ENCODE measurements around the gene AQP9. TPM values are rescaled to one million over a fixed set of nuclear protein-coding genes. Genes with fewer than 3 reads are reported as not detected.

The AQP9 gene
- total and polyA plus RNA-seq, 4 experiments from 2014 or later, result 0.32 to 0.50 TPM; not detected in 2

DNA sequence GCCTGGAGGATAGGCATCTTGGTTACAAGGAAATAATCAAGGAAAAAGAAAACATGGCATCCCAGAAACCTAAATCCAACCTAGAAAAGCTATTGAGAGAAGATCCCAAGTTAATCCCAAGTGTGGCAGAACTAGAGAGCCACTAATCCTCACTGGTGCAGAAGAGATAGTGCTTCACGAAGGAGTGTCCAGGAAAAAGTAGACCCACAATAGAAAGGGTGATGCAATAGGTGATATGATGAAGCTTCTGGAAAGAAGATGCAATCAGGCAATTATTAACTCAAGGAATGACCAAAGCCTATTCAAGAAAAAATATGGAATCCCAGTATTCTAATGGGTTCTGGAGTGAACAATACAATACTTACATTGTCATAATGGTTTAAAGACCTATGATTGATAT is 95.2 kb downstream of the AQP9 start:
- H3K27ac ChIP-seq (ENCODE audit: low read depth, low read length), result no peak overlapping the region
- no peaks in the 10 kb centered on the region for H3K9me3 Mint-ChIP-seq
- H3K27me3 ChIP-seq (ENCODE audit: insufficient read depth, low read length), result no peaks in the 10 kb centered on the region
- ChIA-PET CTCF (ENCODE audit: partially characterized antibody) (no interaction called here), POLR2A (ENCODE audit: partially characterized antibody) (no interaction called here)
- H3K9me3 ChIP-seq (ENCODE audit: control insufficient read depth in 1 of 2, low read length in 2 of 2), result no peaks in the 10 kb centered on the region
- peaks cover 7 to 17% of the 10 kb centered on the region in 2 donors for H3K27me3 Mint-ChIP-seq
- H3K36me3 ChIP-seq (ENCODE audit: insufficient read depth, low read length), result no peaks in the 10 kb centered on the region
- H3K4me1 ChIP-seq (ENCODE audit: insufficient read depth, low read length), result no peaks in the 10 kb centered on the region
- peaks cover 4 to 10% (median 10%) of the 10 kb centered on the region in 4 donors for H3K4me1 Mint-ChIP-seq
- intact Hi-C loops (cut with micrococcal nuclease), result no loop called here
- H3K36me3 Mint-ChIP-seq, result no peaks in the 10 kb centered on the region
- no peak overlapping the region for H3K4me3 Mint-ChIP-seq
- DNase-seq, result no peak
- no peak overlapping the region for H3K27ac Mint-ChIP-seq
- no peak overlapping the region for H3K4me3 ChIP-seq (ENCODE audit: low read length in 2 of 2)

Other genes with a start within 250 kb of the AQP9 start
- gene ALDH1A2, start 72.7 kb upstream of the AQP9 start, total RNA-seq, result under 1 TPM; 0.15 to 0.83 TPM
- gene ALDH1A2, start 72.7 kb upstream of the AQP9 start, polyA plus RNA-seq, result not detected

All from CD4-positive, alpha-beta memory T cell (primary cell).